ENCODE data around the gene SETD3.

DNA sequence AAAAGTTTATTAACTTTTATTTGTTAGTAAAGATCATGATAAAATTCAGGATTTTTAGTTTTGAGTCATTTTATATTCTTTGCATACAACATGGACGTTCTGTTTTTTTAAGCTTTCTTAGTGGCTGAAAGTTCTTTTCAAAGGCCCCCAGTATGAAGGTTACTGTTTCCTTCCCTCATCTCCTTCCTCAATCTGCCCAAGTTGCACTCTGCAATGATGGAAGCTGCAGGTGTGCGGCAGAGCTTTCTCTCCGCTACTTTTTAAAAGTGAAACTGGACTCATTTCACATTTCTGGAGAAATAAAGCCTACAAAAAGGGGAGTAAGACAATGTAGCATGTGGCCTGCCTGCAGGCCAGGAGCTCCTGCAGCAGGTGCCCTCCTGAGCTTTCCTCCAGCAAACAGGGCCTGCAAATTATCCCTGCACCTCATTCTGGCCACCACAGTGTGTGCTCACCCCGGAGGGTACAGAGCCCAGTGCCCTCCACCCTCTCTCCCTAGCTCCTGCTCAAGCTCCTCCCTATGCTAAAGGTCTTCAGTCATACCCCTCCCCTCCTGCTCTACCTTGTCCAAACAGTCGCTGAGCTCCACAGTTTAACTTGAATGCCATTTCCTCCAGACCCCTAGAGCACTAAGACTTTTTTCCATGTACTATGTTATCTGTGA lies 78.9 kb downstream of the SETD3 start:
- TF ChIP-seq CTCF (conservative IDR thresholded peaks at IDR 0.05) (no peak), ZFX (IDR thresholded peaks at IDR 0.05) (no peak)
